SKM-1 treated with dmso at 0.1 percent for 144 hours (cell line): ENCODE measurements around the gene ADGRG2.

Experiments
- DNase-seq: peaks from one replicate; lab custom pipeline; 2025; ENCODE audit not compliant: unreplicated experiment; lab: John Stamatoyannopoulos, UW

The ADGRG2 gene

DNA sequence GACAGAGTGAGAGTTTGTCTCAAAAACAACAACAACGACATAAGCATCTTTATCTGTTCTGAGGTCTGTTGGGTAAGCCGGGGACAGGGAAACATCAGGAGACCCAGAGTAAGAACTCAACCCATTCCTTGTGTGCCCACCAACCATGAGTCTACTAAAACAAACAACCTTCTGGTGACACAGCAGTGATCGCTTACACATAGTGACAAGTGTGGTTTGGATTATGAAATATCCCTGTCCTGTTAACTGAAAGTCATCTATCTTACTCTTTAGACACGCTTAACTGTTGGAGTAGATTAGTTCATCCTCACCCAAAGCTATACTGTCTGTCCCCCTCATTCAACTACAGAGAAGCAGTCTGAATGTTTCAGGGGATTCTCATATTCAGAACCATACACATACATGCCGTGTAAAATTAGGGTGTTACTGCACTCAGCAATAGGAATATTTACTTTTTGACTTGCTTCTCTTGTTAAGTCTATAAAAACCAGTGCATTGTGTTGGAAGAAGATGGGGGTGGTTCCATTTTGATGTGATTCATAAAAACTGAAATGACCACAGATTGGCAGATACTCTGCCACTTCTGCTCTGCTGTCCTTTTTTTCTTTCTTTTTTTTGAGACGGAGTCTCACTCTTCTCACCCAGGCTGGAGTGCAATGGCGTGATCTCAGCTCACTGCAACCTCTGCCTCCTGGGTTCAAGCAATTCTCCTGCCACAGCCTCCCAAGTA, 165.8 kb downstream of the ADGRG2 start:
- DNase-seq: peak; percentile 38

DNA sequence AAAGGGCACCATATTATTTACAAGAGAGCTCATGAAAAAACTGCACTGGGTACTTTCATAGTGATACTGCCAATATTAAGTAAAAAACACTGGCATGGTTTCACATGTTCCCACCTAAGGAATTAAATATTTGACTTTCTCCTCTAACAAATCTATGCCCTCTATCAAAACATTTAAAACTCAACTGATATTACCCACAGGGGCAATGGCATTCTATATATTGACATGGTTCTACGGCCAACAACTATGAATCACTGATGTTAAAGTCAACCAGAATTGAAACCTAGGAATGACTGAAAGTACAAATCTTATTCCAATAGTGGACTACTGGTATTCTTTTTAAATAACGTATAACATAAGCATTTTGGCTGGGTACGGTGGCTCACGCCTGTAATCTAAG, 166.6 kb downstream of the ADGRG2 start:
- DNase-seq: no peak

DNA sequence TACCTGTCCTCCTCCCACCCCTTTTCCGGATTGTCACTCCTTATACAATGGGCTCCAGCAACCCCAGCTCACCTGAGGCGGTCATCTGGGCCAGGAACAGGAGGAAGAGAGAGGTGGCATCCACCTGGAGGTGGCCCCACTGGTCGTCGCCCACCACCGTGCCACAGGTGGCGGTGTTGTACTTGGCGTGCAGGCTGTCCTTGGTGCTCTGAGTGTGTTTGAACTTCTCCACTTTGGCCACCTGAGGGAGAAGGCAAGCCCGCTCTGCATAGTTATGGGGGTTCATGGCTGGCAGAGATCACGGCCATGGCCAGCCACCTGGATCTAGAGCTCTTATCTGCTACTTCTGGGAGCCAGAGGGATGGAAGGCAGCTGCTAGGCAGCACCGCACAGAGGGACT, 171.2 kb downstream of the ADGRG2 start:
- no peak for DNase-seq

GRCh38 chrX:18949944-18950301, 172.3 kb downstream of the ADGRG2 start:
- no peak for DNase-seq

- no peak for DNase-seq
Observed at GRCh38 chrX:18949291-18949943, 172.9 kb downstream of the ADGRG2 start.

DNA sequence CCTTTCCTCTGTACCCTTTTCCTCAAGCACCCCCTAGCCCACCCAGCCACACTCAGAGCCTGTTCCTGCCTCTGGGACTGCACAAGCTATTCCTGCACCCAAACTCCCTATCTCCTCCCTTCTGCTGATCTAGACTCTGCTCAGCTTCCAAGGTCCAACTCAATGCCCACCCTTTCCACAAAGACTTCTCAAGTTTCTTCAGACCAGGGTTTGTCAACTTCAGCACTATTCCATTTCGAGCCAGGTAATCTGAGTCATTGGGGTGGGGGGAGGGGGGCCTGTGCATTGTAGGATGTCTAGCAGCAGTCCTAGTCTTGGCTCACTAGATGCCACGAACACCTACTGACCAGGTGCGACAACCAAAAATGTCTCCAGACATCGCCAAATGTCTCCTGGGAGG, 175.7 kb downstream of the ADGRG2 start:
- no peak for DNase-seq

DNA sequence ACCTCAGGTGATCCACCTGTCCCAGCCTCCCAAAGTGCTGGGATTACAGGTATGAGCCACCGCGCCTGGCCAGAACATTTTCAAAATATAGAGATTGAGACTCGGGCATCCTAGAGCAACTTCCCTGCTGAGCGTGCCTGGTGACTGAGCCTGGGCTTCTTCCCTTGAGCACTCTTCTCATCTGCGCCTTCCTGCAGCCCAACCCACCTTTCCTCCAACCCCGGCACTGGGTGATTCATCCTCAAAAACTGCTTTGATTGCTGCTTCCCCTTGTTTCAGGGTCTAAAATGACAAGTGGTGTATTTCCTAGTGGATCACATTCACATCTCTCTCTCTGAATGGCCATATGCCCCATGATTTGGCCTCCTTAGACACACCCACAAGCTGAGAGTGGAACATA, 176.1 kb downstream of the ADGRG2 start:
- DNase-seq: no peak

DNA sequence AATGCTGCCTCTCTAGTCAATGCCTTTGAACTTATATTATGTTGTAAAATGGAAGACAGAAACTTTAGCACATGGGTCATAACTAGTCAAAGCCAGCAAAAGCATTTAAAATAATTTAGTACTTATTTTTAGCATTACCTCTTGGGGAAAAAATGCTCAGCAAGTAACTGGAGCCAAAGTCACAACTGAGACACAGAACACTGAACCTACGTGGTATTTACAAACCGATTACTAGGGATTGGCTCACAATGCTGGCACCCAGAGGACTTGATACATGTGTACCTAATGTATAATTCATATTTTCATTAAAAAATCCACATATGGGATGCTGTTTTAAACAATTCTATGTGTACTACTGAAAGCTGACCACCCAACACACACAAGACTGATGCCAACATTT, 176.8 kb downstream of the ADGRG2 start:
- no peak for DNase-seq

DNA sequence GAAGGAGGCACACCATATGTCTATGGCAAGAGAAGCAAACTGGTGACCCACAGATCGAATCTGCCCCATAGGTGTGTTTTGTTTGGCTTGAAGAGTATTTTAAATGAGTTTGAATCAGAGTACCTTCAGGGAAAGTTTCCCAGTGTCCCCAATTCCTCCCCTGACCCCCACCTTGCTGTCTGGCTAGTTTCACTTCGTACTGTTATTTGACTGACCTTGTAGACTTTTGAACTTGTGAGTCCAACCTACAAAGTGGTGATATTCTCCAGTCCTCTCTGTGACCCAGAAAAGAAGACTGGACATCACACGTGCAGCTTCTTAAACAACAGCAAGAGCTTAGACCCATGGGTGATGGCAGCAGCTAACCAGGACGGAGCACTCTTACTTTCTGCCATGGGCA, 177.8 kb downstream of the ADGRG2 start:
- no peak for DNase-seq

GRCh38 chrX:18941896-18942295, 180.4 kb downstream of the ADGRG2 start:
- DNase-seq: no peak
